NCI-H1092 (cell line): ENCODE data around the gene DBH.
"Not testable (repeated sequence)": the region's sequence is repeated elsewhere in the genome, so short reads cannot be mapped to it uniquely, and the experiment has no call there.

Experiments
- DNase-seq: peaks from one replicate; lab custom pipeline; 2025; lab: John Stamatoyannopoulos, UW

Gene DBH

GRCh38 chr9:133622555-133622954 lies 13.6 kb upstream of the DBH start:
- no peak for DNase-seq

GRCh38 chr9:133626008-133626407 lies 10.2 kb upstream of the DBH start:
- DNase-seq, result not testable (repeated sequence)

- DNase-seq, result no peak
These were observed 8.8 kb upstream of the DBH start for GRCh38 chr9:133627341-133627740.

- no peak for DNase-seq
These were observed 7.4 kb upstream of the DBH start for GRCh38 chr9:133628766-133629165.

- DNase-seq, result no peak
These were observed 6.7 kb upstream of the DBH start for GRCh38 chr9:133629221-133630110.

GRCh38 chr9:133631111-133631510 lies 5.1 kb upstream of the DBH start:
- no peak for DNase-seq

GRCh38 chr9:133632806-133633680 lies 3.1 kb upstream of the DBH start:
- DNase-seq, result peak; percentile 49

GRCh38 chr9:133633681-133634080 lies 2.5 kb upstream of the DBH start:
- DNase-seq, result no peak

GRCh38 chr9:133634081-133634691 lies 2.0 kb upstream of the DBH start:
- peak; percentile 54 for DNase-seq

- no peak for DNase-seq
These were observed 1.1 kb upstream of the DBH start for GRCh38 chr9:133635098-133635497.

- no peak for DNase-seq
These were observed 739 bp downstream of the DBH start for GRCh38 chr9:133636902-133637301.

GRCh38 chr9:133637451-133638055 lies 1.4 kb downstream of the DBH start:
- no peak for DNase-seq

GRCh38 chr9:133638076-133638475 lies 1.9 kb downstream of the DBH start:
- DNase-seq, result no peak

- DNase-seq, result no peak
These were observed 2.5 kb downstream of the DBH start for GRCh38 chr9:133638711-133639110.

GRCh38 chr9:133639613-133640012 lies 3.5 kb downstream of the DBH start:
- no peak for DNase-seq

GRCh38 chr9:133640160-133640559 lies 4.0 kb downstream of the DBH start:
- DNase-seq, result no peak

GRCh38 chr9:133640580-133641395 lies 4.6 kb downstream of the DBH start:
- no peak for DNase-seq

GRCh38 chr9:133641396-133641655 lies 5.2 kb downstream of the DBH start:
- no peak for DNase-seq

- DNase-seq, result no peak
These were observed 5.9 kb downstream of the DBH start for GRCh38 chr9:133641861-133642595.

- no peak for DNase-seq
These were observed 6.7 kb downstream of the DBH start for GRCh38 chr9:133642708-133643361.
